ENCODE measurements around the gene PARPBP. TPM values are rescaled to one million over a fixed set of nuclear protein-coding genes. Genes with fewer than 3 reads are reported as not detected.
"Not testable (repeated sequence)": the region's sequence is repeated elsewhere in the genome, so short reads cannot be mapped to it uniquely, and the experiment has no call there.

PARPBP gene
- total RNA-seq, 4 donors from 2014 or later = 0.31 to 3.1 (median 0.89) TPM

DNA sequence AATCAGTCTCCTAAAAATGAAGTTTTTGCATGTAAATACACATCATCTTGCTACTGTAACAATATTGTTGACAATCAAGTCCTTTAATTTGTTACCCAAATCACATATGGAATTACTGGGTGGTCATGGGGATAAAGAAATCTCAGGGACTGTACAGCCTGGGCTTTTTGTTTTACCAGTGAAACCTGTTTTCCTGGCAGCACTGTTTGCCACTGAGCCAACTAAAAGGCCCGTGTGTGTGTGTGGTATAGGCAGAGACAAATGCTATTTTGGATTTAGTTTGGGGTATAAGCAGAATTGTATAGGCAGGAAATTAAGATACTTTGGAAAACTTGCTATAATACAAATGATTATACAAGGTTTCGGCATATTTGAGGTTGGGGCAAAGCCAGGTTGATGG, 5.8 kb upstream of the PARPBP start:
- no peaks in the 10 kb centered on the region for H3K27me3 ChIP-seq
- H3K4me1 ChIP-seq = peaks cover 0 to 4% of the 10 kb centered on the region in 2 donors
- in situ Hi-C loops (cut with MboI; ENCODE audit: low sequenced_read_pairs in 4 of 4) = no loop called here
- H3K4me3 ChIP-seq = no peak overlapping the region
- intact Hi-C loops (cut with DNase I; ENCODE audit: low total_unique reads) = loop anchor here (10.0 kb wide), 1 partner anchor 651 kb away; no protein-coding TSS in a partner anchor
- DNase-seq (no peak), ATAC-seq (no peak)
- no peak overlapping the region for H3K27ac ChIP-seq
- H3K36me3 ChIP-seq = peaks cover 0 to 55% of the 10 kb centered on the region in 2 donors
- TF ChIP-seq, protein P1, sequence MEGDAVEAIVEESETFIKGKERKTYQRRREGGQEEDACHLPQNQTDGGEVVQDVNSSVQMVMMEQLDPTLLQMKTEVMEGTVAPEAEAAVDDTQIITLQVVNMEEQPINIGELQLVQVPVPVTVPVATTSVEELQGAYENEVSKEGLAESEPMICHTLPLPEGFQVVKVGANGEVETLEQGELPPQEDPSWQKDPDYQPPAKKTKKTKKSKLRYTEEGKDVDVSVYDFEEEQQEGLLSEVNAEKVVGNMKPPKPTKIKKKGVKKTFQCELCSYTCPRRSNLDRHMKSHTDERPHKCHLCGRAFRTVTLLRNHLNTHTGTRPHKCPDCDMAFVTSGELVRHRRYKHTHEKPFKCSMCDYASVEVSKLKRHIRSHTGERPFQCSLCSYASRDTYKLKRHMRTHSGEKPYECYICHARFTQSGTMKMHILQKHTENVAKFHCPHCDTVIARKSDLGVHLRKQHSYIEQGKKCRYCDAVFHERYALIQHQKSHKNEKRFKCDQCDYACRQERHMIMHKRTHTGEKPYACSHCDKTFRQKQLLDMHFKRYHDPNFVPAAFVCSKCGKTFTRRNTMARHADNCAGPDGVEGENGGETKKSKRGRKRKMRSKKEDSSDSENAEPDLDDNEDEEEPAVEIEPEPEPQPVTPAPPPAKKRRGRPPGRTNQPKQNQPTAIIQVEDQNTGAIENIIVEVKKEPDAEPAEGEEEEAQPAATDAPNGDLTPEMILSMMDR (IDR thresholded peaks at IDR 0.05 in 4 of 5, conservative IDR thresholded peaks at IDR 0.05 in 1 of 5) = no peak
- no peak for TF ChIP-seq POLR2A (IDR thresholded peaks at IDR 0.05)
- H3K9me3 ChIP-seq = no peaks in the 10 kb centered on the region

- H3K4me3 ChIP-seq = no peak overlapping the region
- in situ Hi-C loops (cut with MboI; ENCODE audit: low sequenced_read_pairs in 4 of 4) = no loop called here
- ATAC-seq (no peak), DNase-seq (no peak)
- peaks cover 0 to 41% of the 10 kb centered on the region in 2 donors for H3K36me3 ChIP-seq
- intact Hi-C loops (cut with DNase I; ENCODE audit: low total_unique reads) = loop anchor here (10.0 kb wide), 1 partner anchor 648 kb away; no protein-coding TSS in a partner anchor
- no peaks in the 10 kb centered on the region for H3K27me3 ChIP-seq
- no peak overlapping the region for H3K27ac ChIP-seq
- peaks cover 7 to 16% of the 10 kb centered on the region in 2 donors for H3K4me1 ChIP-seq
- no peak for TF ChIP-seq POLR2A (IDR thresholded peaks at IDR 0.05)
- no peaks in the 10 kb centered on the region for H3K9me3 ChIP-seq
Observed at GRCh38 chr12:102116392-102116791, 3.6 kb upstream of the PARPBP start.

GRCh38 chr12:102118874-102119273, 1.1 kb upstream of the PARPBP start:
- Histone ChIP-seq H3K9me3 (no peaks in the 10 kb centered on the region), H3K27ac (peak overlapping the region in 1 of 4 donors; percentile 91), H3K36me3 (peaks cover 0 to 32% of the 10 kb centered on the region in 2 donors), H3K4me3 (peak overlapping the region in 2 of 4 donors; percentile 88 to 98), H3K27me3 (no peaks in the 10 kb centered on the region), H3K4me1 (peaks cover 7 to 16% of the 10 kb centered on the region in 2 donors)
- in situ Hi-C loops (cut with MboI; ENCODE audit: low sequenced_read_pairs in 4 of 4) = no loop called here
- intact Hi-C loops (cut with DNase I; ENCODE audit: low total_unique reads) = loop anchor here (10.0 kb wide), 1 partner anchor 646 kb away; no protein-coding TSS in a partner anchor
- DNase-seq (no peak), ATAC-seq (no peak)
- TF ChIP-seq, protein P1 (IDR thresholded peaks at IDR 0.05 in 4 of 5, conservative IDR thresholded peaks at IDR 0.05 in 1 of 5) = no peak
- no peak for TF ChIP-seq POLR2A (IDR thresholded peaks at IDR 0.05)

- no peak for ATAC-seq
- H3K27ac ChIP-seq = peak overlapping the region in 1 of 4 donors; percentile 91
- TF ChIP-seq, protein P1 (IDR thresholded peaks at IDR 0.05 in 4 of 5, conservative IDR thresholded peaks at IDR 0.05 in 1 of 5) = no peak
- TF ChIP-seq POLR2A (IDR thresholded peaks at IDR 0.05) = no peak
Observed at GRCh38 chr12:102120564-102120873, 536 bp downstream of the PARPBP start.

DNA sequence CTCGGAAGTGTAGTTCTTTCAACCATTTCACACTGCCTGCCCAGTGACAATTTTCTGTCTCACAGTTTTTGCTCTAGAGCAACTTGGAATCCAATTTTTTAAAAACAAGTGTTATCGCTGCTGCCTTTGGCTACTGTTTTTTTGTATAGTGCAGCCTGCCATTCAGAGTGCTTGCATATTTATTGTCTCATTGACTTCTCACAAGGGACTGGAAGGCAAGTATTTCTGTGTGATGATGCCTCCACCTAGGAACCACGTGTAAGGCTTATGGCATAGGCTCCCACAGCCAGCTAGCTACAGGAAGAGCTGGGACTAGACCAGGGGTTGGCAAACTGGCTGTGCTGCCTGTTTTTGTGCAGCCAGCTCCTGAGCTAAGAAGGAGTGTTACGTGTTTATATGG, 903 bp downstream of the PARPBP start:
- in situ Hi-C loops (cut with MboI; ENCODE audit: low sequenced_read_pairs in 4 of 4) = no loop called here
- TF ChIP-seq POLR2A (IDR thresholded peaks at IDR 0.05) = no peak
- TF ChIP-seq, protein P1 (IDR thresholded peaks at IDR 0.05 in 4 of 5, conservative IDR thresholded peaks at IDR 0.05 in 1 of 5) = no peak
- ATAC-seq (no peak), DNase-seq (no peak)
- intact Hi-C loops (cut with DNase I; ENCODE audit: low total_unique reads) = loop anchor here (1.0 to 5.0 kb wide), 3 partner anchors 59 to 361 kb away; partner anchors contain the start of gene IGF1
- peak overlapping the region in 3 of 4 donors; percentile 88 to 98 (median 91) for H3K4me3 ChIP-seq
- H3K27me3 ChIP-seq = no peaks in the 10 kb centered on the region
- no peak overlapping the region for H3K27ac ChIP-seq
- no peaks in the 10 kb centered on the region for H3K9me3 ChIP-seq
- H3K4me1 ChIP-seq = peaks cover 7 to 16% of the 10 kb centered on the region in 2 donors
- H3K36me3 ChIP-seq = peaks cover 0 to 23% of the 10 kb centered on the region in 2 donors

More at GRCh38 chr12:102120564-102120873, 536 bp downstream of the PARPBP start:
- no peaks in the 10 kb centered on the region for H3K27me3 ChIP-seq
- in situ Hi-C loops (cut with MboI; ENCODE audit: low sequenced_read_pairs in 4 of 4) = no loop called here
- intact Hi-C loops (cut with DNase I; ENCODE audit: low total_unique reads) = loop anchor here (1.0 to 5.0 kb wide), 3 partner anchors 58 to 362 kb away; partner anchors contain the start of gene IGF1
- peak overlapping the region; percentile 74 to 98 (median 90) for H3K4me3 ChIP-seq
- peaks cover 7 to 16% of the 10 kb centered on the region in 2 donors for H3K4me1 ChIP-seq
- no peaks in the 10 kb centered on the region for H3K9me3 ChIP-seq
- DNase-seq = no peak
- H3K36me3 ChIP-seq = peaks cover 0 to 26% of the 10 kb centered on the region in 2 donors

- Histone ChIP-seq H3K36me3 (peaks cover 0 to 21% of the 10 kb centered on the region in 2 donors), H3K4me1 (peaks cover 7 to 16% of the 10 kb centered on the region in 2 donors)
- in situ Hi-C loops (cut with MboI; ENCODE audit: low sequenced_read_pairs in 4 of 4); H3K4me3 ChIP-seq; H3K27ac ChIP-seq; DNase-seq; ATAC-seq; H3K9me3 ChIP-seq; H3K27me3 ChIP-seq: not testable (repeated sequence)
- intact Hi-C loops (cut with DNase I; ENCODE audit: low total_unique reads) = loop anchor here (2.0 to 5.0 kb wide), 2 partner anchors 181 to 361 kb away; partner anchors contain the start of gene IGF1
Observed at GRCh38 chr12:102121328-102121727, 1.3 kb downstream of the PARPBP start.

DNA sequence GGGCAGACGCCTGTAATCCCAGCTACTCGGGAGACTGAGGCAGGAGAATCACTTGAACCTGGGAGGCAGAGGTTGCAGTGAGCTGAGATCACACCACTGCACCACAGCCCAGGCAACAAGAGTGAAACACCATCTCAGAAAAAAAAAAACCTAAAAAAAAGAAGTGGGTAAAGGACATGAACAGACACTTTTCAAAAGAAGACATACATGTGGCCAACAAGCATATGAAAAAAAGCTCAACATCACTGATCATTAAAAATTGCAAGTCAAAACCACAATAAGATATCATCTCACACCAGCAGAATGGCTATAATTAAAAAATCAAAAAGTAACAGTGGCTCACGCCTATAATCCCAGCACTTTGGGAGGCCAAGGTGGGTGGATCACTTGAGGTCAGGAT, 10.7 kb downstream of the PARPBP start:
- H3K36me3 ChIP-seq; H3K4me3 ChIP-seq; DNase-seq; intact Hi-C loops (cut with DNase I; ENCODE audit: low total_unique reads); H3K27me3 ChIP-seq; in situ Hi-C loops (cut with MboI; ENCODE audit: low sequenced_read_pairs in 4 of 4); H3K4me1 ChIP-seq; H3K27ac ChIP-seq; ATAC-seq; H3K9me3 ChIP-seq: not testable (repeated sequence)

- H3K4me3 ChIP-seq; H3K27me3 ChIP-seq; ATAC-seq; H3K36me3 ChIP-seq; DNase-seq; H3K4me1 ChIP-seq; in situ Hi-C loops (cut with MboI; ENCODE audit: low sequenced_read_pairs in 4 of 4); intact Hi-C loops (cut with DNase I; ENCODE audit: low total_unique reads); H3K9me3 ChIP-seq; H3K27ac ChIP-seq: not testable (repeated sequence)
Observed at GRCh38 chr12:102131442-102131841, 11.5 kb downstream of the PARPBP start.

Measured in gastrocnemius medialis (tissue), 4 donors.